ENCODE results near the gene SLC12A8. TPM values are rescaled to one million over a fixed set of nuclear protein-coding genes. Genes with fewer than 3 reads are reported as not detected.
"Not testable (repeated sequence)": the region's sequence is repeated elsewhere in the genome, so short reads cannot be mapped to it uniquely, and the experiment has no call there.

SLC12A8 gene
- total and polyA plus RNA-seq, 3 experiments from 2014 or later = 0.91 to 1.0 TPM; not detected in 1

GRCh38 chr3:125087768-125088391, 124.7 kb downstream of the SLC12A8 start:
- CTCF ChIA-PET = no interaction called here
- H3K9me3 ChIP-seq (ENCODE audit: low read length) = no peaks in the 10 kb centered on the region

GRCh38 chr3:125085166-125085565, 127.4 kb downstream of the SLC12A8 start:
- no peaks in the 10 kb centered on the region for H3K9me3 Mint-ChIP-seq
- Histone ChIP-seq H3K36me3 (ENCODE audit: insufficient read depth, low read length) (no peaks in the 10 kb centered on the region), H3K4me1 (ENCODE audit: insufficient read depth, low read length) (no peaks in the 10 kb centered on the region), H3K9me3 (ENCODE audit: low read length) (no peaks in the 10 kb centered on the region), H3K4me3 (ENCODE audit: low read length) (no peak overlapping the region), H3K27me3 (ENCODE audit: insufficient read depth, low read length, poor library complexity, severe bottlenecking) (no peaks in the 10 kb centered on the region), H3K27ac (ENCODE audit: low read depth, low read length) (no peak overlapping the region)
- no peaks in the 10 kb centered on the region for H3K4me1 Mint-ChIP-seq
- POLR2A ChIA-PET = no interaction called here
- no peak overlapping the region for H3K27ac Mint-ChIP-seq
- DNase-seq = no peak
- CTCF ChIA-PET = interaction anchor here (1.0 kb wide), 1 partner anchor 93 kb away, joined by 3 read pairs; no protein-coding TSS in a partner anchor
- H3K27me3 Mint-ChIP-seq = peaks cover 0 to 1% of the 10 kb centered on the region in 2 donors
- no peak overlapping the region for H3K4me3 Mint-ChIP-seq
- peaks cover 0 to 3% (median 0%) of the 10 kb centered on the region in 3 donors for H3K36me3 Mint-ChIP-seq

More at GRCh38 chr3:125087768-125088391, 124.7 kb downstream of the SLC12A8 start:
- DNase-seq = no peak
- H3K4me1 Mint-ChIP-seq = no peaks in the 10 kb centered on the region
- no peak overlapping the region for H3K4me3 Mint-ChIP-seq
- H3K27ac Mint-ChIP-seq = peak overlapping the region in 1 of 8 donors; percentile 11
- H3K4me1 ChIP-seq (ENCODE audit: insufficient read depth, low read length) = no peaks in the 10 kb centered on the region
- H3K27me3 Mint-ChIP-seq = no peaks in the 10 kb centered on the region
- no peaks in the 10 kb centered on the region for H3K9me3 Mint-ChIP-seq
- H3K27me3 ChIP-seq (ENCODE audit: insufficient read depth, low read length, poor library complexity, severe bottlenecking) = no peaks in the 10 kb centered on the region
- peaks cover 0 to 3% (median 0%) of the 10 kb centered on the region in 3 donors for H3K36me3 Mint-ChIP-seq
- H3K36me3 ChIP-seq (ENCODE audit: insufficient read depth, low read length) = no peaks in the 10 kb centered on the region
- no peak overlapping the region for H3K4me3 ChIP-seq (ENCODE audit: low read length)
- POLR2A ChIA-PET = no interaction called here
- no peak overlapping the region for H3K27ac ChIP-seq (ENCODE audit: low read depth, low read length)

- H3K36me3 Mint-ChIP-seq = peaks cover 0 to 3% (median 0%) of the 10 kb centered on the region in 3 donors
- Histone ChIP-seq H3K4me1 (ENCODE audit: insufficient read depth, low read length) (no peaks in the 10 kb centered on the region), H3K27me3 (ENCODE audit: insufficient read depth, low read length, poor library complexity, severe bottlenecking) (no peaks in the 10 kb centered on the region), H3K9me3 (ENCODE audit: low read length) (no peaks in the 10 kb centered on the region), H3K27ac (ENCODE audit: low read depth, low read length) (no peak overlapping the region), H3K36me3 (ENCODE audit: insufficient read depth, low read length) (no peaks in the 10 kb centered on the region), H3K4me3 (ENCODE audit: low read length) (no peak overlapping the region)
- CTCF ChIA-PET = no interaction called here
- DNase-seq = no peak
- no peak overlapping the region for H3K27ac Mint-ChIP-seq
- H3K4me1 Mint-ChIP-seq = no peaks in the 10 kb centered on the region
- no peak overlapping the region for H3K4me3 Mint-ChIP-seq
- H3K27me3 Mint-ChIP-seq = peaks cover 0 to 1% of the 10 kb centered on the region in 2 donors
- no peaks in the 10 kb centered on the region for H3K9me3 Mint-ChIP-seq
- POLR2A ChIA-PET = no interaction called here
These were observed 128.8 kb downstream of the SLC12A8 start for GRCh38 chr3:125083776-125084175.

- H3K4me3 ChIP-seq (ENCODE audit: low read length); POLR2A ChIA-PET: not testable (repeated sequence)
These were observed 130.2 kb downstream of the SLC12A8 start for GRCh38 chr3:125082339-125082738.

GRCh38 chr3:125080077-125080476, 132.5 kb downstream of the SLC12A8 start:
- Mint-ChIP-seq H3K4me3 (no peak overlapping the region), H3K36me3 (no peaks in the 10 kb centered on the region), H3K9me3 (no peaks in the 10 kb centered on the region)

More at GRCh38 chr3:125082339-125082738, 130.2 kb downstream of the SLC12A8 start:
- H3K4me1 ChIP-seq (ENCODE audit: insufficient read depth, low read length); H3K27ac ChIP-seq (ENCODE audit: low read depth, low read length); H3K4me1 Mint-ChIP-seq; H3K9me3 ChIP-seq (ENCODE audit: low read length); H3K9me3 Mint-ChIP-seq; H3K27ac Mint-ChIP-seq; H3K36me3 Mint-ChIP-seq; H3K27me3 ChIP-seq (ENCODE audit: insufficient read depth, low read length, poor library complexity, severe bottlenecking); H3K36me3 ChIP-seq (ENCODE audit: insufficient read depth, low read length); H3K4me3 Mint-ChIP-seq; DNase-seq; CTCF ChIA-PET; H3K27me3 Mint-ChIP-seq: not testable (repeated sequence)

GRCh38 chr3:125079675-125080045, 132.9 kb downstream of the SLC12A8 start:
- no peak overlapping the region for H3K27ac Mint-ChIP-seq
- ChIA-PET CTCF (no interaction called here), POLR2A (no interaction called here)
- Histone ChIP-seq H3K4me1 (ENCODE audit: insufficient read depth, low read length) (no peaks in the 10 kb centered on the region), H3K9me3 (ENCODE audit: low read length) (no peaks in the 10 kb centered on the region), H3K36me3 (ENCODE audit: insufficient read depth, low read length) (no peaks in the 10 kb centered on the region), H3K27ac (ENCODE audit: low read depth, low read length) (no peak overlapping the region), H3K27me3 (ENCODE audit: insufficient read depth, low read length, poor library complexity, severe bottlenecking) (no peaks in the 10 kb centered on the region), H3K4me3 (ENCODE audit: low read length) (no peak overlapping the region)
- H3K4me3 Mint-ChIP-seq = no peak overlapping the region
- no peaks in the 10 kb centered on the region for H3K36me3 Mint-ChIP-seq
- no peaks in the 10 kb centered on the region for H3K9me3 Mint-ChIP-seq
- no peaks in the 10 kb centered on the region for H3K4me1 Mint-ChIP-seq
- H3K27me3 Mint-ChIP-seq = peaks cover 0 to 1% of the 10 kb centered on the region in 2 donors
- no peak for DNase-seq

More at GRCh38 chr3:125080077-125080476, 132.5 kb downstream of the SLC12A8 start:
- no peaks in the 10 kb centered on the region for H3K4me1 Mint-ChIP-seq
- H3K27ac Mint-ChIP-seq = peak overlapping the region in 1 of 8 donors; percentile 35
- CTCF ChIA-PET = no interaction called here
- Histone ChIP-seq H3K36me3 (ENCODE audit: insufficient read depth, low read length) (no peaks in the 10 kb centered on the region), H3K4me3 (ENCODE audit: low read length) (no peak overlapping the region), H3K4me1 (ENCODE audit: insufficient read depth, low read length) (no peaks in the 10 kb centered on the region), H3K9me3 (ENCODE audit: low read length) (no peaks in the 10 kb centered on the region), H3K27ac (ENCODE audit: low read depth, low read length) (no peak overlapping the region), H3K27me3 (ENCODE audit: insufficient read depth, low read length, poor library complexity, severe bottlenecking) (no peaks in the 10 kb centered on the region)
- peaks cover 0 to 1% of the 10 kb centered on the region in 2 donors for H3K27me3 Mint-ChIP-seq
- POLR2A ChIA-PET = no interaction called here
- DNase-seq = no peak

GRCh38 chr3:125078951-125079674, 133.4 kb downstream of the SLC12A8 start:
- Mint-ChIP-seq H3K9me3 (no peaks in the 10 kb centered on the region), H3K4me1 (no peaks in the 10 kb centered on the region), H3K27me3 (peaks cover 0 to 1% of the 10 kb centered on the region in 2 donors), H3K36me3 (no peaks in the 10 kb centered on the region), H3K4me3 (no peak overlapping the region), H3K27ac (peak overlapping the region in 1 of 8 donors; percentile 61)
- Histone ChIP-seq H3K27ac (ENCODE audit: low read depth, low read length) (no peak overlapping the region), H3K27me3 (ENCODE audit: insufficient read depth, low read length, poor library complexity, severe bottlenecking) (no peaks in the 10 kb centered on the region), H3K4me1 (ENCODE audit: insufficient read depth, low read length) (no peaks in the 10 kb centered on the region), H3K36me3 (ENCODE audit: insufficient read depth, low read length) (no peaks in the 10 kb centered on the region), H3K4me3 (ENCODE audit: low read length) (no peak overlapping the region), H3K9me3 (ENCODE audit: low read length) (no peaks in the 10 kb centered on the region)
- ChIA-PET POLR2A (no interaction called here), CTCF (no interaction called here)
- DNase-seq = no peak

- CTCF ChIA-PET = no interaction called here
- Mint-ChIP-seq H3K27ac (peak overlapping the region in 1 of 8 donors; percentile 77), H3K4me1 (no peaks in the 10 kb centered on the region), H3K4me3 (no peak overlapping the region), H3K36me3 (no peaks in the 10 kb centered on the region), H3K27me3 (peaks cover 0 to 1% of the 10 kb centered on the region in 2 donors), H3K9me3 (no peaks in the 10 kb centered on the region)
- DNase-seq = no peak
- Histone ChIP-seq H3K27me3 (ENCODE audit: insufficient read depth, low read length, poor library complexity, severe bottlenecking) (no peaks in the 10 kb centered on the region), H3K9me3 (ENCODE audit: low read length) (no peaks in the 10 kb centered on the region), H3K27ac (ENCODE audit: low read depth, low read length) (no peak overlapping the region), H3K4me3 (ENCODE audit: low read length) (no peak overlapping the region), H3K36me3 (ENCODE audit: insufficient read depth, low read length) (no peaks in the 10 kb centered on the region), H3K4me1 (ENCODE audit: insufficient read depth, low read length) (no peaks in the 10 kb centered on the region)
- POLR2A ChIA-PET = no interaction called here
These were observed 134.7 kb downstream of the SLC12A8 start for GRCh38 chr3:125077864-125078263.
